H9 (cell line): ENCODE data around the gene AHI1. TPM values are rescaled to one million over a fixed set of nuclear protein-coding genes. Genes with fewer than 3 reads are reported as not detected.

ENCODE experiments used
- DNase-seq: peaks from one replicate; pipeline ENCODE4 v3.0.0-alpha.2; 2017
- H2AFZ ChIP-seq: one replicate; pipeline ENCODE4 v1.6.1; 2013; ENCODE audit warnings: mild to moderate bottlenecking, low read length, control low read depth, moderate library complexity
- H2AK5ac ChIP-seq: 2 replicates; pipeline ENCODE4 v1.6.1; 2013; ENCODE audit warnings: low read length, control low read depth, mixed read lengths; ENCODE audit not compliant: insufficient read length
- H2BK120ac ChIP-seq: one replicate; pipeline ENCODE4 v1.6.1; 2013; ENCODE audit warnings: low read depth, mild to moderate bottlenecking, low read length, control low read depth, inconsistent platforms; ENCODE audit not compliant: poor library complexity, severe bottlenecking
- H2BK12ac ChIP-seq: 2 replicates; pipeline ENCODE4 v1.6.1; 2013; ENCODE audit warnings: low read length, control low read depth, mixed read lengths, low read depth; ENCODE audit not compliant: insufficient read length
- H2BK15ac ChIP-seq: 2 replicates; pipeline ENCODE4 v1.6.1; 2013; ENCODE audit warnings: low read depth, low read length, control low read depth
- H2BK20ac ChIP-seq: one replicate; pipeline ENCODE4 v1.6.1; 2013; ENCODE audit warnings: low read depth, mild to moderate bottlenecking, low read length, control low read depth, inconsistent platforms; ENCODE audit not compliant: poor library complexity, severe bottlenecking
- H2BK5ac ChIP-seq: 2 replicates; pipeline ENCODE4 v1.6.1; 2013; ENCODE audit warnings: low read length, control low read depth, mixed read lengths; ENCODE audit not compliant: insufficient read length
- H3K14ac ChIP-seq: 2 replicates; pipeline ENCODE4 v1.6.1; 2013; ENCODE audit warnings: low read length, control low read depth; ENCODE audit not compliant: insufficient read depth
- H3K18ac ChIP-seq: 2 replicates; pipeline ENCODE4 v1.6.1; 2013; ENCODE audit warnings: low read depth, mild to moderate bottlenecking, mixed read lengths, low read length, control low read depth; ENCODE audit not compliant: insufficient read length
- H3K23ac ChIP-seq: 2 replicates; pipeline ENCODE4 v1.6.1; 2013; ENCODE audit warnings: low read length, control low read depth, mixed read lengths, low read depth; ENCODE audit not compliant: insufficient read length
- H3K23me2 ChIP-seq: 2 replicates; pipeline ENCODE4 v1.6.1; 2013; ENCODE audit warnings: low read depth, mild to moderate bottlenecking, mixed read lengths, low read length, control low read depth; ENCODE audit not compliant: insufficient read length, poor library complexity, severe bottlenecking
- H3K27ac ChIP-seq: 2 replicates; pipeline ENCODE4 v1.5.1; 2013; ENCODE audit warnings: low read length, control low read depth, mixed read lengths, low read depth; ENCODE audit not compliant: insufficient read length
- H3K27me3 ChIP-seq: 2 replicates; pipeline ENCODE4 v1.6.1; 2013; ENCODE audit warnings: low read length, control low read depth, inconsistent platforms; ENCODE audit not compliant: insufficient read depth
- H3K4ac ChIP-seq: 2 replicates; pipeline ENCODE4 v1.6.1; 2013; ENCODE audit warnings: low read depth, mild to moderate bottlenecking, control low read depth, inconsistent platforms, low read length, moderate library complexity
- H3K4me1 ChIP-seq: 2 replicates; pipeline ENCODE4 v1.6.1; 2013; ENCODE audit warnings: low read length, control low read depth, inconsistent platforms; ENCODE audit not compliant: insufficient read depth
- H3K4me2 ChIP-seq: 2 replicates; pipeline ENCODE4 v1.6.1; 2013; ENCODE audit warnings: low read length, control low read depth, mixed read lengths; ENCODE audit not compliant: insufficient read length, insufficient read depth
- H3K56ac ChIP-seq: 2 replicates; pipeline ENCODE4 v1.6.1; 2013; ENCODE audit warnings: low read depth, mild to moderate bottlenecking, mixed read lengths, low read length, control low read depth; ENCODE audit not compliant: insufficient read length
- H3K79me1 ChIP-seq: 2 replicates; pipeline ENCODE4 v1.6.1; 2013; ENCODE audit warnings: low read depth, mild to moderate bottlenecking, moderate library complexity, low read length, control low read depth, inconsistent platforms; ENCODE audit not compliant: insufficient read depth, poor library complexity, severe bottlenecking
- H3K79me2 ChIP-seq: 2 replicates; pipeline ENCODE4 v1.6.1; 2013; ENCODE audit warnings: low read length, control low read depth, inconsistent platforms; ENCODE audit not compliant: insufficient read depth
- H3K9ac ChIP-seq: 2 replicates; pipeline ENCODE4 v1.6.1; 2013; ENCODE audit warnings: low read length, control low read depth, mixed read lengths; ENCODE audit not compliant: insufficient read length; ENCODE audit errors: extremely low read depth
- H3K9me3 ChIP-seq: one replicate; pipeline ENCODE4 v1.6.1; 2013; ENCODE audit warnings: low read depth, low read length, inconsistent platforms; ENCODE audit not compliant: control insufficient read depth
- H3T11ph ChIP-seq: one replicate; pipeline ENCODE4 v1.6.1; 2013; ENCODE audit warnings: mild to moderate bottlenecking, low read length, control low read depth, inconsistent platforms
- H4K20me1 ChIP-seq: one replicate; pipeline ENCODE4 v1.6.1; 2013; ENCODE audit not compliant: control insufficient read depth, insufficient read length, insufficient read depth
- H4K5ac ChIP-seq: 2 replicates; pipeline ENCODE4 v1.6.1; 2013; ENCODE audit warnings: low read depth, mild to moderate bottlenecking, mixed read lengths, low read length, control low read depth; ENCODE audit not compliant: insufficient read length
- H4K8ac ChIP-seq: replicated peaks from 2 replicates; pipeline ENCODE4 v1.6.1; 2013; ENCODE audit warnings: low read length, control low read depth, mixed read lengths, low read depth; ENCODE audit not compliant: insufficient read length
- H4K91ac ChIP-seq: 2 replicates; pipeline ENCODE4 v1.6.1; 2013; ENCODE audit warnings: low read depth, mild to moderate bottlenecking, moderate library complexity, mixed read lengths, low read length, control low read depth; ENCODE audit not compliant: insufficient read length
- H3K27ac Mint-ChIP-seq, 3 experiments: 2 replicates in 2 of 3; 3 replicates in 1 of 3; pipeline ENCODE4 v1.8.0; 2020 to 2021; ENCODE audit warnings: mixed read lengths in 3 of 3, mild to moderate bottlenecking in 1 of 3, moderate library complexity in 1 of 3
- H3K27me3 Mint-ChIP-seq: 2 replicates; pipeline ENCODE4 v1.8.0; 2021; ENCODE audit warnings: low read depth, mild to moderate bottlenecking, moderate library complexity, mixed read lengths
- H3K36me3 Mint-ChIP-seq, 3 experiments: 2 replicates in 2 of 3; 3 replicates in 1 of 3; pipeline ENCODE4 v1.8.0; 2020 to 2021; ENCODE audit warnings: low read depth in 3 of 3, mixed read lengths in 3 of 3; ENCODE audit not compliant: insufficient read depth in 1 of 3
- H3K4me1 Mint-ChIP-seq, 2 experiments: 2 replicates each; pipeline ENCODE4 v1.8.0; 2020; ENCODE audit warnings: mixed read lengths in 2 of 2
- H3K4me3 Mint-ChIP-seq, 2 experiments: 2 replicates in 1 of 2; 3 replicates in 1 of 2; pipeline ENCODE4 v1.8.0; 2020 to 2021; ENCODE audit warnings: mild to moderate bottlenecking in 2 of 2, mixed read lengths in 2 of 2, moderate library complexity in 1 of 2
- H3K9me3 Mint-ChIP-seq, 2 experiments: 2 replicates in 1 of 2; 3 replicates in 1 of 2; pipeline ENCODE4 v1.8.0; 2020; ENCODE audit warnings: mild to moderate bottlenecking in 2 of 2, mixed read lengths in 2 of 2, moderate library complexity in 1 of 2
- CTCF ChIP-seq: fragments of 200-600 bp; sonication (generic); conservative IDR thresholded peaks from 3 replicates; pipeline ENCODE4 v1.8.0; 2021; ENCODE audit warnings: antibody characterized with exemption, mild to moderate bottlenecking
- WGBS: extraction: QIAGEN DNeasy Blood & Tissue Kit; methylation state at CpG from one replicate; pipeline ENCODE4 v1.1.7; 2013; ENCODE audit warnings: missing lambda C conversion rate, low lambda C conversion rate, mixed read lengths; ENCODE audit not compliant: insufficient read length; ENCODE audit errors: extremely low coverage; 5-methylcytosine and 5-hydroxymethylcytosine counted together
- total RNA-seq: library from RNA; stranded (reverse); gene quantifications from 2 replicates; pipeline ENCODE4 v1.2.1, GENCODE V29; 2021

Gene AHI1
- total RNA-seq, 1 experiment from 2014 or later = 9.9 TPM

GRCh38 chr6:135285165-135285564, 212.4 kb downstream of the AHI1 start:
- H2AK5ac ChIP-seq = no peak overlapping the region
- no peaks in the 10 kb centered on the region; a peak in 1 of 5 replicates for H3K9me3 Mint-ChIP-seq
- no peak overlapping the region for H3K23ac ChIP-seq
- H3K9ac ChIP-seq = no peak overlapping the region
- no peak overlapping the region for H4K91ac ChIP-seq
- no peaks in the 10 kb centered on the region for H3K79me1 ChIP-seq
- H2BK20ac ChIP-seq = no peak overlapping the region
- H3K23me2 ChIP-seq = no peaks in the 10 kb centered on the region
- H4K5ac ChIP-seq = no peak overlapping the region
- no peak overlapping the region for H3K4ac ChIP-seq
- 100% methylated on average over 1 of the region's 2 CpGs for WGBS
- H3K27me3 ChIP-seq = no peaks in the 10 kb centered on the region
- H3K18ac ChIP-seq = no peak overlapping the region
- no peak overlapping the region for H2BK15ac ChIP-seq
- no peaks in the 10 kb centered on the region for H4K20me1 ChIP-seq
- no peak for DNase-seq
- H3K4me1 Mint-ChIP-seq = peaks cover 0 to 5% of the 10 kb centered on the region in 2 experiments; a peak in 1 of 4 replicates
- no peak overlapping the region for H3K27ac Mint-ChIP-seq
- no peaks in the 10 kb centered on the region for H3K4me1 ChIP-seq
- no peak overlapping the region for H2BK12ac ChIP-seq
- H3K36me3 Mint-ChIP-seq = no peaks in the 10 kb centered on the region
- H2AFZ ChIP-seq = no peak overlapping the region
- no peak overlapping the region for H3K56ac ChIP-seq
- no peak overlapping the region for H3K14ac ChIP-seq
- H3K27me3 Mint-ChIP-seq = no peaks in the 10 kb centered on the region
- no peak overlapping the region for H4K8ac ChIP-seq
- no peak overlapping the region for H3K4me3 Mint-ChIP-seq
- no peak overlapping the region for H3K4me2 ChIP-seq
- no peaks in the 10 kb centered on the region for H3K9me3 ChIP-seq
- H3T11ph ChIP-seq = no peak overlapping the region
- no peak for TF ChIP-seq CTCF
- no peak overlapping the region for H2BK120ac ChIP-seq
- no peaks in the 10 kb centered on the region for H3K79me2 ChIP-seq
- H2BK5ac ChIP-seq = no peak overlapping the region
- H3K27ac ChIP-seq = no peak overlapping the region
